MG63 (cell line): ENCODE results near the gene ADSL. TPM values are rescaled to one million over a fixed set of nuclear protein-coding genes. Genes with fewer than 3 reads are reported as not detected.

Experiments used
- DNase-seq: peaks from one replicate; pipeline ENCODE4 v3.0.0-alpha.2; 2020
- H3K27me3 ChIP-seq: fragments of 250-450 bp; sonication (Bioruptor Pico); 2 replicates; pipeline ENCODE4 v1.5.1; 2020; ENCODE audit warnings: mild to moderate bottlenecking, moderate library complexity
- H3K36me3 ChIP-seq: fragments of 250-450 bp; sonication (Bioruptor Pico); 2 replicates; pipeline ENCODE4 v1.5.1; 2020; ENCODE audit warnings: mild to moderate bottlenecking, moderate library complexity
- H3K4me3 ChIP-seq: fragments of 250-450 bp; sonication (Bioruptor Pico); 2 replicates; pipeline ENCODE4 v1.5.1; 2020; ENCODE audit warnings: mild to moderate bottlenecking, moderate library complexity
- H3K9me3 ChIP-seq: fragments of 250-450 bp; sonication (Bioruptor Pico); 2 replicates; pipeline ENCODE4 v1.5.1; 2020; ENCODE audit warnings: mild to moderate bottlenecking, moderate library complexity
- total RNA-seq: library from RNA; depleted of rRNA; stranded (reverse); fragments of >200 nt; shearing (Covaris generic); gene quantifications from 2 replicates; pipeline ENCODE4 v1.2.3, GENCODE V29; 2014; ENCODE audit warnings: low replicate concordance; rRNA removed

The ADSL gene
- total RNA-seq, 1 experiment from 2014 or later = 262 TPM

GRCh38 chr22:40429481-40429880 is 83.2 kb downstream of the ADSL start:
- Histone ChIP-seq H3K9me3 (no peaks in the 10 kb centered on the region), H3K27me3 (no peaks in the 10 kb centered on the region), H3K4me3 (no peak overlapping the region), H3K36me3 (peaks cover 48% of the 10 kb centered on the region)
- DNase-seq = no peak

DNA sequence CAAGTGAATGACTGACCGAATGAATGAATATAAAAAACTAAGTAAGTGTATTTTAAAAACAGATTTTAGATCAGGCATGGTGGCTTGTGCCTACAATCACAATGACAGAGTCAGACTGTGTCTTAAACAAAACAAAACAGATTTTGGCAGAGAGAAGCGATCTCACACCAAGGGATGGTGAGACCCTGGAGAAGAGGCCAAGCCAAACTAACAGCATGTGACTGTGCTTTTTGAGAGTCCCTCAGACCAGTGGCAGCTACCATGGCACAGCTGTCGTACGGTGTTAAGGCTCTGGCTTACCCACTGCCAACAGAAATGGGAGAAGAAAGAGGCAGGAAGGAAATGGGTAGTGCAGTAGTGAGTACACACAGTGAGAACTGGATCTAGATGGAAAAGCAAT is 84.7 kb downstream of the ADSL start:
- peaks cover 54% of the 10 kb centered on the region for H3K36me3 ChIP-seq
- H3K27me3 ChIP-seq = no peaks in the 10 kb centered on the region
- H3K9me3 ChIP-seq = no peaks in the 10 kb centered on the region
- no peak for DNase-seq
- no peak overlapping the region for H3K4me3 ChIP-seq

GRCh38 chr22:40432157-40432556 is 85.9 kb downstream of the ADSL start:
- no peaks in the 10 kb centered on the region for H3K27me3 ChIP-seq
- no peak for DNase-seq

GRCh38 chr22:40432625-40433024 is 86.3 kb downstream of the ADSL start:
- H3K36me3 ChIP-seq = peaks cover 41% of the 10 kb centered on the region
- H3K27me3 ChIP-seq = no peaks in the 10 kb centered on the region
- DNase-seq = no peak
- no peak overlapping the region for H3K4me3 ChIP-seq
- H3K9me3 ChIP-seq = no peaks in the 10 kb centered on the region

More at GRCh38 chr22:40432157-40432556, 85.9 kb downstream of the ADSL start:
- H3K4me3 ChIP-seq = no peak overlapping the region
- no peaks in the 10 kb centered on the region for H3K9me3 ChIP-seq
- peaks cover 44% of the 10 kb centered on the region for H3K36me3 ChIP-seq

DNA sequence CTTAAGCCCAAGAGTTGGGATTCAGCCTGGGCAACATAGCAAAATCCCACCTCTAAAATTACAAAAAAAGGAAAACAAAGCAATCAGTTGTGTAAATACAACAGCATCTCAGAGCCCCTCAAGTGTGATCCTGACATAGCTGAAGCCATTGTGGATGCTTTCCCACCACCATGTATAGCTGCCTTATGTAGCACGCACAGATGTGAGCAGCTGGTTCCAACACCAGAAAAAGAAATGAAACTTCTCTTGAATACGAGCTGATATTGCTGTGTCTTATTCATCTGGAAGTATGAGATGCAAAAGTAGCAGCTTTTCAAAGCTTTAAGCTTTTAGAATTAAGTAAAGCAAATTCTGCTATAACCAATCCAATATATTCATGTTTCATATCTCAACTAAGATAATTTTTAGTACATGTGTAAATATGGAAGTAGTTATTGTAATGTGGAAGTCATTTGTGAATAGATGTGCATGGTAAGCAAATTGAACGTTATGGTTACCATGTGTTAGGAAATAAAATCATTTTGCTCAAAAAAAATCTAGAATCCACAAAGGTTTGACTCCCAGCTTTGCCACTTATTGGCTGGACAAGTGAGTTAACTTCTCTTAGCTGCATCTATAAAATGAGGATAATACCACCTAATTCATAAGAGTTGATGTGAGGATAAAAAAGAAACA is 87.3 kb downstream of the ADSL start:
- H3K27me3 ChIP-seq = no peaks in the 10 kb centered on the region
- H3K36me3 ChIP-seq = peaks cover 34% of the 10 kb centered on the region
- no peaks in the 10 kb centered on the region for H3K9me3 ChIP-seq
- no peak for DNase-seq
- H3K4me3 ChIP-seq = no peak overlapping the region

DNA sequence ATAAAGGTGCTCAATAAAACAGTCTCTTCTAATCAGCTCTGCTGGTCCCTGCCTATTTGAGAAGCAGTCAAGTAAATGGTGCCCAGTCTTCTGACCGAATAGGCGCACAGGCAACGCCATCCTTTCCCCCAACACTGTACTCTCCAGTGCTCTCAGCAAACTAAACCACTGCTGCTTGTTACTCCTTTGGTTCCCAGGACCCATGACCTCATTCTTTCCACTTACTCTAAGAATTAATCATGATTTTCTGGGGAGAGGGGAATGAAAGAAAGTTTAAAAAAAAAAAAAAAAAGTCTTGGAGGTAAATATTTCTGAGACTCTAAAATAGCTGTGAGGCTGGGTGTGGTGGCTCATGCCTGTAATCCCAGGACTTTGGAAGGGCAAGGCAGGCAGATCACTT is 87.8 kb downstream of the ADSL start:
- Histone ChIP-seq H3K4me3 (no peak overlapping the region), H3K9me3 (no peaks in the 10 kb centered on the region), H3K27me3 (no peaks in the 10 kb centered on the region), H3K36me3 (peaks cover 29% of the 10 kb centered on the region)
- no peak for DNase-seq

- DNase-seq = no peak
- H3K4me3 ChIP-seq = no peak overlapping the region
- H3K36me3 ChIP-seq = peaks cover 22% of the 10 kb centered on the region
- H3K27me3 ChIP-seq = no peaks in the 10 kb centered on the region
- no peaks in the 10 kb centered on the region for H3K9me3 ChIP-seq
Observed at GRCh38 chr22:40434745-40435144, 88.4 kb downstream of the ADSL start.

GRCh38 chr22:40436505-40437431 is 90.5 kb downstream of the ADSL start:
- H3K36me3 ChIP-seq = peaks cover 22% of the 10 kb centered on the region
- no peak overlapping the region for H3K4me3 ChIP-seq
- no peaks in the 10 kb centered on the region for H3K9me3 ChIP-seq
- DNase-seq = no peak
- no peaks in the 10 kb centered on the region for H3K27me3 ChIP-seq

Other genes starting within 250 kb of the ADSL start
- gene TNRC6B, start 168.6 kb upstream of the ADSL start, total RNA-seq = 4.2 and 5.1 TPM in 2 replicates
- 34.6 and 47.6 TPM in 2 replicates for gene SGSM3, start 24.1 kb downstream of the ADSL start, total RNA-seq